Effector CD8-positive, alpha-beta T cell (primary cell): ENCODE data around the gene GPR137B.

ENCODE experiments used
- DNase-seq: peaks from one replicate; lab custom pipeline; 2025; lab: John Stamatoyannopoulos, UW
- total RNA-seq, 4 experiments: gene quantifications; one replicate each; lab custom pipeline; 2026; lab: John Stamatoyannopoulos, UW

Gene GPR137B, protein sequence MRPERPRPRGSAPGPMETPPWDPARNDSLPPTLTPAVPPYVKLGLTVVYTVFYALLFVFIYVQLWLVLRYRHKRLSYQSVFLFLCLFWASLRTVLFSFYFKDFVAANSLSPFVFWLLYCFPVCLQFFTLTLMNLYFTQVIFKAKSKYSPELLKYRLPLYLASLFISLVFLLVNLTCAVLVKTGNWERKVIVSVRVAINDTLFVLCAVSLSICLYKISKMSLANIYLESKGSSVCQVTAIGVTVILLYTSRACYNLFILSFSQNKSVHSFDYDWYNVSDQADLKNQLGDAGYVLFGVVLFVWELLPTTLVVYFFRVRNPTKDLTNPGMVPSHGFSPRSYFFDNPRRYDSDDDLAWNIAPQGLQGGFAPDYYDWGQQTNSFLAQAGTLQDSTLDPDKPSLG
- total RNA-seq: 20.9 to 33.9 (median 26.2) reads per million in 4 experiments

- DNase-seq: peak; percentile 13
These were observed at the start of gene GPR137B for GRCh38 chr1:236142253-236143103. Gene GPR137B, plus strand, starts transcription at chr1:236142539. Its CDS starts 84 bp downstream, at chr1:236142623.

DNA sequence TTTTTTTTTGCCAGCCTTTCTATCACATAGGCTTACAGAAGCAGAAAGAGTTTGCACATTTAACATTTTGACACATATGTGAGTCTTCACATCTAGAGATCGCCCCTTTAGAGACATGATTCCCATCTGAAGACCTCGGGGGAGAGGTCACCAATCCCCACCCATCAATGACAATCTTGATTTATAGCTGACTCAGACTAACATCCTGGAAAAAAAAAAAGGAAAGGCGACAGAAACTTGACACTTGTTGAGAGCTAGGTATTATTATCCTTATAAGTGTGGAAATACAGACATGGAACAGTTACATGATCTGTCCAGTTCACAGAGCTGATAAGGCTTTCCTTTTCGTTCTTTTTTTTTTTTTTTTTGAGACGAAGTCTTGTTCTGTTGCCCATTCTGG, 49.4 kb upstream of the GPR137B start:
- no peak for DNase-seq

DNA sequence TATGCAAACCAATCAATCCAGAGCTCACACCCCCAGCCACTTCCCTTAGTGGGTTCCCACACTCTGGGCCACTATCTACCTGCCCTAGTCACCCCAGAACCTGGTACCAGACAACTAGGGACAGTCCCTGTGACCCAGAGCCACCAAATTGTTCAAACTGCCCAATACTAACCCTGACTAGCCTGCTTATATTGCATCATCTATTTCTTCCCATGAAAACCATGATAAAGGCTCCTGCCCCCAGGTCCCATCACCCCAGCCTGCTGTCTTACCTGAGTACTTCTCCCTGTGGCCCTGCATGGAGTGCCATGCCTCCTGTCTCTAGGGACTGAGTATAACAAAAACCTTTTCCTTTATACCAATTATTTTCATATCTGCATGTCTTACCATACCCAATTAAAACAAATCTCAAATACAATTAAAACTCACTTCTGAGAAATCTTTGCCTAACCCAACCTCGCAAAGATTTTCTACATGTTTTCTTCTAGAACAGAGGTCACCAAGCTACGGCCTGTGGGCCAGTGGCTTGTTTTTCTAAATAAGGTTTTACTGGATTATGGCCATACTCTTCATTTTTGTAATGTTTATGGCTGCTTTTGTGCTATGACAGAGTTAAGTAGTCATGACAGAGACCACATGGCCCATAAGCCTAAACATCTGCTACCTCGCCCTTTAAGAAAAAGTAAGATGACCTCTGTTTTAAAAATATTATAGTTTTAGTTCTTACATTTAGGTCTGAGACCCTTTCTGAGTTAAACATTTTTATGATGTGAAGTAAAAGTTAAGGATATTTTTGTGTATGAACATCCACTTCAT, 46.4 kb upstream of the GPR137B start:
- DNase-seq: no peak

GRCh38 chr1:236096660-236097482, 45.5 kb upstream of the GPR137B start:
- DNase-seq: peak; percentile 99

DNA sequence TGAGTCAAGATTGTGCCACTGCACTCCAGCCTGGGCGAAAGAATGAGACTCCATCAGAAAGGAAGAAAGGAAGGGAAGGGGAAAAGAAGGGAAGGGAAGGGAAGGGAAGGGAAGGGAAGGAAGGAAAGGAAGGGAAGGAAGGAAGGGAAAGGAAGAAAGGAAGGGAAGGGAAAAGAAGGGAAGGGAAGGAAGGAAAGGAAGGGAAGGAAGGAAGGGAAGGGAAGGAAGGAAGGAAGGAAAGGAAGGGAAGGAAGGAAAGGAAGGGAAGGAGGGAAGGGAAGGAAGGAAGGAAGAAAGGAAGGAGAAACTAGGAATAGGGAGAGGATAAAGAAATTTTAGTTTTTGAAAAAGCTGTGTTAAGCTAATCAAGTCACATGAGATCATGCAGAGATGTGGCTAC, 44.1 kb upstream of the GPR137B start:
- no peak for DNase-seq

DNA sequence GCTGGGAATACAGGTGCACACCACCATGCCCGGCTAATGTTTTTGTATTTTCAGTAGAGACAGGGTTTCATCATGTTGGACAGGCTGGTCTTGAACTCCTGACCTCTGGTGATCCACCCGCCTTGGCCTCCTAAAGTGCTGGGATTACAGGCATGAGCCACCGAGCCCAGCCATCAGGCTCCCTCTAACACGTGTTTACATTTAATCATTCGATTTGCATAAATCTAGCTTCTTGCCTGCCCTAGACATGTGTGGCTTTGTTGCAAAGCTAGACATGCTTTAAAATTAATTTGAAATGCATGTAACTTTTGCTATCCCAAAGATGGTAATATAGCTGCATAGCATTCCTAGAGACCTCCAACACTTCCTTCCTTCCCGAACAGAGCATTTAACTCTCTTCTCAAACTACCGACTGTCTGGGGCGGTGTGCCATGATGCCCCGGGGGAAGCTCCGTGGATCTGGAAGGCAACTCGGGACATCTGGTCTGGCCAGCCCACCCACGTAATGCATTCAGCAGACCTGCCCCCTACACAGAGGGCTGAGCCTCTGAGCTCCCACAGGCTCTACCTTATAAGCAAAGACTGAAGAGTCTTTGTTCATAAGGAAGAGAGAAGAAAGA, 42.9 kb upstream of the GPR137B start:
- DNase-seq: no peak

- no peak for DNase-seq
These were observed 41.5 kb upstream of the GPR137B start for GRCh38 chr1:236100799-236101198.

GRCh38 chr1:236101233-236102200, 40.8 kb upstream of the GPR137B start:
- no peak for DNase-seq

DNA sequence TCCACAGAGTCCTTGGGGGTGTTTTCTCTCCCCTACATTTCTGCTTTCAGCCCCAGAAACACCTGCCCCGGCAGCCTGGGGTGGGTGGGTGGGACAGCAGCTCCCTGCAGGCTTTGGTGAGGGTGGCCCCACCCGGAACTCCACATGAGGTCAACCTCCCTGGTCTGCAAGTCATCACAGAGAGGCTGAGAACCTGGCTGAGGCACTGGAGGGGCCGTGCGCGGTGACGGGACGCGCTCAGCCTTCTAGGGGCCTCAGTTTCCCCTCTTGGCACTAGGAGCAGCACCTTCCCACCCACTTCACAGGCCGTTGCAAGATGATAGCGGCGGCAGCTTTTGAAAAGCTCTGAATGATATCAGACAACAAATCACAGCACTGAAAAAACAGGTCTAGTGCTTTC, 39.7 kb upstream of the GPR137B start:
- no peak for DNase-seq

- DNase-seq: no peak
These were observed 39.3 kb upstream of the GPR137B start for GRCh38 chr1:236103059-236103458.

- peak; percentile 29 for DNase-seq
These were observed 38.6 kb upstream of the GPR137B start for GRCh38 chr1:236103646-236104218.

GRCh38 chr1:236107121-236107907, 35.0 kb upstream of the GPR137B start:
- DNase-seq: no peak

DNA sequence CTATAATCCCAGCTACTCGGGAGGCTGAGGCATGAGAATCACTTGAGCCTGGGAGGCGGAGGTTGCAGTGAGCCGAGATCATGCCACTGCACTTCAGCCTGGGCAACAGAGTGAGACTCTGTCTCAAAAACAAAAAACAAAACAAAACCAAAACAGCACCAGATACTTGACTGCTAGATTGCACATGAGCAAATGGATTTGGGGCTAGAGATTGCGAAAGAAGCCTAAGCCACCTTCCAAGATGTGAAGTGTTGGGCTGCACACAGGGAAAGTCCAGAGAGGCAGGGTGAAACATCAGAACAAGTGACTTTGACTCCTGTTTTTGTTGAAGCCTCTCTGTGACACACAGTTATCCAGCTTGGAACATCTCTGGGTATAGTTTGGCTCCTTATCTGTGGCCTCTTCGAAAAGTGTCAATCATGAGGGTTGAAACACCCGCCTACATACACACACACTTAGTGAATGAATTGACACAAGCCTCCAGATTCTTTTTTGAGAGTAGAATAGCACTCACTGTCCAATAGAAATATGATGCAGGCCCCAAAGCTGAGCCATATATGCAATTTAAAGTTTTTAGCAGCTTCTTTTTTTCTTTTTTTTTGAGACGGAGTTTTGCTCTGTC, 34.2 kb upstream of the GPR137B start:
- no peak for DNase-seq

DNA sequence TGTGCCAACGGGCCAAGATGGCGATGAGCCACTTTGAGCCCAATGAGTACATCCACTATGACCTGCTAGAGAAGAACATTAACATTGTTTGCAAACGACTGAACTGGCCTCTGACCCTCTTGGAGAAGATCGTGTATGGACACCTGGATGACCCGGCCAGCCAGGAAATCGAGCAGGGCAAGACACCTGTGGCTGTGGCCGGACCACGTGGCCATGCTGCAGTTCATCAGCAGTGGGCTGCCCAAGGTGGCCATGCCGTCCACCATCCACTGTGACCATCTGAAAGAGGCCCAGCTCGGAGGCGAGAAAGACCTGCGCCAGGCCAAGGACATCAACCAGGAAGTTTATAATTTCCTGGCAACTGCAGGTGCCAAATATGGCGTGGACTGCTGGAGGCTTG, 32.2 kb upstream of the GPR137B start:
- no peak for DNase-seq

DNA sequence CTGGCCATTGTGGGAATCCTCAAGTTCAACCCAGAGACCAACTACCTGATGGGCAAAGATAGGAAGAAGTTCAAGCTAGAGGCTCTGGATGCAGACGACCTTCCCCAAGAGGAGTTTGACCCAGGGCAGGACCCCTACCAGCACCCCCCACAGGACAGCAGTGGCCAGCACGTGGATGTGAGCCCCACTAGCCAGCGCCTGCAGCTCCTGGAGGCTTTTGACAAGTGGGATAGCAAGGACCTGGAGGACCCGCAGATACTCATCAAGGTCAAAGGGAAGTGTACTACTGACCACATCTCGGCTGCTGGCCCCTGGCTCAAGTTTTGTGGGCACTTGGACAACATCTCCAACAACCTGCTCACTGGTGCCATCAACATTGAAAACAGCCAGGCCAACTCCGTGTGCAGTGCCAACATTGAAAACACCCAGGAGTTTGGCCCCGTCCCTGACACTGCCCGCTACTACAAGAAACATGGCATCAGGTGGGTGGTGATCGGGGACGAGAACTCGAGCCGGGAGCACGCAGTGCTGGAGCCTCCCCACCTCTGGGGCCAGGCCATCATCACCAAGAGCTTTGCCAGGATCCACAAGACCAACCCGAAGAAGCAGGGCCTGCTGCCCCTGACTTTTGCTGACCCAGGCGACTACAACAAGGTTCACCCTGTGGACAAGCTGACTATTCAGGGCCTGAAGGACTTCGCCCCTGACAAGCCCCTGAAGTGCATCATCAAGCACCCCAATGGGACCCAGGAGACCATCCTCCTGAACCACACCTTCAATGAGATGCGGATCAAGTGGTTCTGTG, 30.6 kb upstream of the GPR137B start:
- DNase-seq: no peak

GRCh38 chr1:236112332-236112627, 30.1 kb upstream of the GPR137B start:
- no peak for DNase-seq

DNA sequence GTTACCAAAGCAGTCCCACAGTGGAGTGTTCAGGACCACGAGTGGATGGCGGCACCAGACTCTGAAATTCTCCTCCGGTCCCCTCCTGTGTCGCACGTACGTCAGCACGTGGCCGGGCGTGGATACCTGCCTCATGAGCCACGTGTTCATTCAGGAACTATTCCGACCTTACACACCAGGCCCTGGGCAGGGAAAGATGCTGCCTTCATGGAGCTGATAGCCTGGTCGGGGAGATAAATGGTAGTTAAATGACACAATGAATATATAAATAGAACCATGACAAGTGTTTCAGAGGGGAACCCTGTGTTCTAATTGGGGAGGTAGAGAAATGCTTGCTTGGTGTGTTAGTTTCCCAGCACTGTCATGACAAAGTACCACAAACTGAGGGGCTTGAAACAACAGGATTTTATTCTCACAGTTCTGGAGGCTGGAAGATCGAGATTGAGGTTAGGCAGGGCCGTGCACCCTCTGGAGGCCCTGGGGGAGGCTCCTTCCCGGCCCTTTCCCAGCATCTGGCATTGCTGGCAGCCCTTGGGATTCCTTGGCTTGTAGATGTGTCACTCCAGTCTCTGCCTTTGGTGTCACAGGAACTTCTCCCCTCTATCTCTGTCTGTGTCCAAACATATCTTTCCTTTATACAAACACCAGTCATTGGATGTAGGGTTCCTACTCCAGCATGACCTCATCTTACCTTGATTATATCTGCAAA, 28.9 kb upstream of the GPR137B start:
- DNase-seq: no peak
